HG03571 (cell line): ENCODE results near the gene PROCA1.

Experiments
- ATAC-seq: cut with Tn5 transposase; IDR thresholded peaks from one replicate; pipeline ENCODE4 v1.9.1; 2021; ENCODE audit not compliant: unreplicated experiment

PROCA1 gene

GRCh38 chr17:28710861-28711722, 596 bp downstream of the PROCA1 start:
- peak; percentile 71 for ATAC-seq

- no peak for ATAC-seq
Observed at GRCh38 chr17:28707339-28707720, 4.4 kb downstream of the PROCA1 start.

GRCh38 chr17:28706471-28707338, 5.0 kb downstream of the PROCA1 start:
- no peak for ATAC-seq

- ATAC-seq = no peak
Observed at GRCh38 chr17:28705728-28706334, 5.9 kb downstream of the PROCA1 start.

- no peak for ATAC-seq
Observed at GRCh38 chr17:28705074-28705659, 6.5 kb downstream of the PROCA1 start.

GRCh38 chr17:28704219-28704858, 7.3 kb downstream of the PROCA1 start:
- no peak for ATAC-seq

GRCh38 chr17:28703552-28704218, 8.0 kb downstream of the PROCA1 start:
- no peak for ATAC-seq

GRCh38 chr17:28702752-28703150, 8.9 kb downstream of the PROCA1 start:
- no peak for ATAC-seq

- no peak for ATAC-seq
Observed at GRCh38 chr17:28702026-28702751, 9.5 kb downstream of the PROCA1 start.

GRCh38 chr17:28700830-28701492, 10.7 kb downstream of the PROCA1 start:
- ATAC-seq = no peak

GRCh38 chr17:28700278-28700677, 11.4 kb downstream of the PROCA1 start:
- no peak for ATAC-seq

- no peak for ATAC-seq
Observed at GRCh38 chr17:28698253-28698941, 13.3 kb downstream of the PROCA1 start.

- ATAC-seq = no peak
Observed at GRCh38 chr17:28693869-28694268, 17.8 kb downstream of the PROCA1 start.

- ATAC-seq = no peak
Observed at GRCh38 chr17:28689011-28689410, 22.7 kb downstream of the PROCA1 start.

- ATAC-seq = no peak
Observed at GRCh38 chr17:28688481-28688880, 23.2 kb downstream of the PROCA1 start.

- ATAC-seq = no peak
Observed at GRCh38 chr17:28686296-28686695, 25.4 kb downstream of the PROCA1 start.

GRCh38 chr17:28685366-28685765, 26.3 kb downstream of the PROCA1 start:
- no peak for ATAC-seq

GRCh38 chr17:28684963-28685362, 26.7 kb downstream of the PROCA1 start:
- ATAC-seq = no peak
